ENCODE measurements around the gene DCP1B.

The DCP1B gene

DNA sequence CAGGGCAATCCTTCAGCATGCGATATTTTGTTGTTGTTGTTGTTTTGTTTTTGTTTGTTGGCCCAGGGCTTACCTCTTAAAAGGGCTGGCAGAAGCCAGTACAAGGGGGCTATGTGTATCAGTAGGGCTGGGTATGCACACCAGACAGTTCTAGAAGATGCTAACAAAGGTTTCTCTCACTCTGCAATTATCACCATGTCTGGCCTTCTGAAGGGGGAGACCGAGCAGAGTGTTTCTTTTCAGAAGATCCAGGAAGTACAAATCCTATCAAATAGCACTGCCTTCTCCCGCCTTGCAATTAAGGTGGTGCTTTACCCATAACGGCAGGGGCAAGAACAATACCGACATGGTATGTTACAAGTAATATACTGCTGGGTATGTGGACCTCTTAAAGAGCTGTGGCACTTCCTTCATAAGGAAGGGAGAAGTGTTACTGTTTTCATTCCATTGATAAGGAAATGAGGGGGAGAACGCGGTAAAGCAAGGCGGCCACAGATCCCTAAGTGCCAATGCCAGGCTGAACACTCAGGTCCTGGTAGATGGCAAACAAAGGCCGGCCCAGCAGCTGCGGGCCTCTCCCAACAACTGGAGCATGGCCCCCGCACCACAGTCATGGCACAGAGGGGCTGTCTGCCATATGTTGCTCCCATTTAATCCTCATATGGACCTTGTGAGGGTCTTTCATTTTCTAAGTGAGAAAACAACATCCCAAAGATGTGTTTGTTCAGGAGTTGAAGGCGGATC, 66.6 kb downstream of the DCP1B start:
- TF ChIP-seq, protein P1, sequence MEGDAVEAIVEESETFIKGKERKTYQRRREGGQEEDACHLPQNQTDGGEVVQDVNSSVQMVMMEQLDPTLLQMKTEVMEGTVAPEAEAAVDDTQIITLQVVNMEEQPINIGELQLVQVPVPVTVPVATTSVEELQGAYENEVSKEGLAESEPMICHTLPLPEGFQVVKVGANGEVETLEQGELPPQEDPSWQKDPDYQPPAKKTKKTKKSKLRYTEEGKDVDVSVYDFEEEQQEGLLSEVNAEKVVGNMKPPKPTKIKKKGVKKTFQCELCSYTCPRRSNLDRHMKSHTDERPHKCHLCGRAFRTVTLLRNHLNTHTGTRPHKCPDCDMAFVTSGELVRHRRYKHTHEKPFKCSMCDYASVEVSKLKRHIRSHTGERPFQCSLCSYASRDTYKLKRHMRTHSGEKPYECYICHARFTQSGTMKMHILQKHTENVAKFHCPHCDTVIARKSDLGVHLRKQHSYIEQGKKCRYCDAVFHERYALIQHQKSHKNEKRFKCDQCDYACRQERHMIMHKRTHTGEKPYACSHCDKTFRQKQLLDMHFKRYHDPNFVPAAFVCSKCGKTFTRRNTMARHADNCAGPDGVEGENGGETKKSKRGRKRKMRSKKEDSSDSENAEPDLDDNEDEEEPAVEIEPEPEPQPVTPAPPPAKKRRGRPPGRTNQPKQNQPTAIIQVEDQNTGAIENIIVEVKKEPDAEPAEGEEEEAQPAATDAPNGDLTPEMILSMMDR (IDR thresholded peaks at IDR 0.05; ENCODE audit: borderline replicate concordance, control extremely low read depth, extremely low read depth, insufficient read depth, missing control alignments) = no peak
- DNase-seq (ENCODE audit: low spot score) = no peak
- in situ Hi-C loops (cut with MboI; ENCODE audit: low sequenced_read_pairs, unreplicated experiment) = loop anchor here (5.0 to 10.0 kb wide), 2 partner anchors 135 to 283 kb away; no protein-coding TSS in a partner anchor

DNA sequence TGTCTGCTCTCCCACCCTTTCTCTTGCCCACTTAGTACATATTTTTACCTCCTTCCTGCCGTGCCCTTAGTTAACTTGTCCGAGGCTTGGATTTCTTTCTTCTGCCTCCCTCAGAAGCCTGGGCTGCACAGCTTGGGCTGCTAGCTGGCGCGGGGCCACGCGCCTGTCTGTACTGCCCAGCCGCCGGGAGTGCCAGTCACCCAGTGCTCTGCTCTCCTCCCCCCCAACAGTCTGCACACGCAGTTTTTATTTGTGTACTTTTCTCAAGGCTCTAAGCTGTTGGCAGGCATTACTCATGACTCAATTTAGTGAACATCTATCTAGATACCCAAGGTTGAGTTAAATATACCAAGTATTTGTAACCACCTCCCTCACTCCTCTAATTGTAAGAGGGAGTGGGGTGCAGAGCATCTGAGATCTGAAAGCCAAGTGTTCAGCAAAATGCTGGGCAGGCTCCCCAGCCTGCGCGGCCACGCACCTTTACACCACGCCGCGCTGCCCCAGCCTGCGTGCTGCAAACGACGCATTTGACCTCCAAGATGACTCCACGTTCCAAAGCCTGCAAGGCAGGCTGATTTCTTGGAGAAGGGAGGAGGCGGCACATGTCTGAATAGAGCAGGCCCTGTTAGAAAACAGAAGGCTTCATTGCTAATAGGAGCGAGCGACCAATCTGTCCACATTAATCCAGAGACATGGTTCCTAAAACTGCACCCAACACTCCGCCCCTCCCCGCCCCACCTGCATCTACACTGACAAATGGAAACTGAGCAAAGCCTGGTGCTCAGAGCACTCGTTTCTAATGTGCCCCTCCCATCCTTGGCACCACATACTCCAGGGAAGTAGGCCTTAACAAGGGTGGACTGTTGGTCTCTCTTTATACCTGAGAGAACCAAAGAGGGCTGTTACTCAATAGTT, 67.6 kb downstream of the DCP1B start:
- in situ Hi-C loops (cut with MboI; ENCODE audit: low sequenced_read_pairs, unreplicated experiment) = loop anchor here (5.0 to 10.0 kb wide), 2 partner anchors 134 to 282 kb away; no protein-coding TSS in a partner anchor
- no peak for DNase-seq (ENCODE audit: low spot score)

DNA sequence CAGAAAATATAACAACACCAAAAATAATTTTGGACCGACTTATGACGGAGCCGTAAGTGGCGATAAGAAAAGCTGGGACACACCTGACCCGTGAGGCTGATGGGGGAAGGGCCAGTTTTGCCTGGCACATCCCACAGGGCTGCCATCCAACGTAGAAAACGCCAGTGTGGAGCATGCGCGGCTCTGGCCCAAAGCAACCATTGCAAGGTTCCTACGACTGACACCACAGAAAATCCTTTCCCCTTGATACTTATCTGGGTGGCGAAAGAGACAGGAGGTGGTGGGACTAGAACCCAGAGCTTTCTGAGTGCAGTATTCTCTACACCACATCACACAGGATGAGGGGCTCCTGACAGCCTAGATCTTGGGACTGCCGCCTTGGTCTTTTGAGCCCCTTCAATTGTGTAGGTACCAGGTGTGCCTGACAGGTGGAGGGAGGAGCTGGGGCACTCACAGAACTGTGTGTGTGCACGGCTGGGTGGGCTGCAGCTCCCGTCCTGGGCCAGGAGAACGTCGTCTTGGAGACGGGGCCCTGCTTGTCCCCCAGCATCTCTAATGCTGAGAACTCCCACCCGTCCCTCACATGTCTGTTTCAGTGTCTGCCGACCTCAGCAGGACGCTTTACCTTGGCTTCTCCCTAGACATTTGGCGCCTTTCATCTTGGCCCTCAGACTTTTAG, 68.4 kb downstream of the DCP1B start:
- in situ Hi-C loops (cut with MboI; ENCODE audit: low sequenced_read_pairs, unreplicated experiment) = loop anchor here (5.0 to 10.0 kb wide), 2 partner anchors 134 to 281 kb away; no protein-coding TSS in a partner anchor
- DNase-seq (ENCODE audit: low spot score) = no peak

More for the DNA sequence above, 67.6 kb downstream of the DCP1B start:
- TF ChIP-seq, protein P1 (IDR thresholded peaks at IDR 0.05; ENCODE audit: borderline replicate concordance, control extremely low read depth, extremely low read depth, insufficient read depth, missing control alignments) = no peak

DNA sequence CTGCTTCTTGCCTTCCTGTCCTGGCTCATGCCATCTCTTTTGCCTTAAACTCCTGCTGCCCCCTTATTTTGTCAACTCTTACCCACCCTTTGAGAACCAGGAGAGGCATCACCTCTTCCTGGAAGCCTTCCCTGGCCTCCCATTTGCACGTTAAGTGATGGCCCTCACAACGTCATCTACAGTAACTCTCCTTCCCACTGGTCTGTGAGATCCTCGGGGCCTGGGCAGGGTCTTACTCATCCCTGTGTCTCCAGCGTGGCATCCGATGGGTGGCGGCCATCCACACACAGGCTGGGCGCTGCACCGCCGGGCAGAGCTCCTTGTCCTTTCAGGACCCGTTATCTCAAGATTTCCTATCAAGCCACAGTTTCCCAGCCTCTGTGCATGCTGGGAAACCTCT, 69.0 kb downstream of the DCP1B start:
- TF ChIP-seq, protein P1 (IDR thresholded peaks at IDR 0.05; ENCODE audit: borderline replicate concordance, control extremely low read depth, extremely low read depth, insufficient read depth, missing control alignments) = no peak
- DNase-seq (ENCODE audit: low spot score) = no peak
- in situ Hi-C loops (cut with MboI; ENCODE audit: low sequenced_read_pairs, unreplicated experiment) = loop anchor here (5.0 to 10.0 kb wide), 2 partner anchors 133 to 280 kb away; no protein-coding TSS in a partner anchor

More for the DNA sequence above, 68.4 kb downstream of the DCP1B start:
- TF ChIP-seq, protein P1 (IDR thresholded peaks at IDR 0.05; ENCODE audit: borderline replicate concordance, control extremely low read depth, extremely low read depth, insufficient read depth, missing control alignments) = no peak

DNA sequence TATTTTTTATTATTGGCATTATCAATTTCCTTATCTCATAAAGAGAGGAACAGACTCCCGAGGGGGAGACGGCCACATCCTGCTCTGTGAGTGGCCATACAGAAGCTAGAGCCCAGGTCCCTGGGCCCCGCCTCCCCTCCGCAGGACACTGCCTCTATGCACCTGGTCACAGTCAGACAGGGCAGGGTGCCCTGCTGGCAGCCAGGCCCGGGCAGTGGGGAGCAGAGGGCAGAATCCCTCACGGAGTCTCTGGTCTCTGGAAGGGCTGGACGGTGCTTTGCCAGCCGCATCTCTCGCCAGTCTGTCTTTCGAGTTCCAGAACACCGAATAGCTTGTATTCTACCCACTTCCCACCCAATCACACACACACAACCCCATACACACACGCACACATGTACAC, 69.4 kb downstream of the DCP1B start:
- in situ Hi-C loops (cut with MboI; ENCODE audit: low sequenced_read_pairs, unreplicated experiment) = loop anchor here (5.0 to 10.0 kb wide), 2 partner anchors 133 to 280 kb away; no protein-coding TSS in a partner anchor
- TF ChIP-seq, protein P1 (IDR thresholded peaks at IDR 0.05; ENCODE audit: borderline replicate concordance, control extremely low read depth, extremely low read depth, insufficient read depth, missing control alignments) = no peak
- DNase-seq (ENCODE audit: low spot score) = no peak

DNA sequence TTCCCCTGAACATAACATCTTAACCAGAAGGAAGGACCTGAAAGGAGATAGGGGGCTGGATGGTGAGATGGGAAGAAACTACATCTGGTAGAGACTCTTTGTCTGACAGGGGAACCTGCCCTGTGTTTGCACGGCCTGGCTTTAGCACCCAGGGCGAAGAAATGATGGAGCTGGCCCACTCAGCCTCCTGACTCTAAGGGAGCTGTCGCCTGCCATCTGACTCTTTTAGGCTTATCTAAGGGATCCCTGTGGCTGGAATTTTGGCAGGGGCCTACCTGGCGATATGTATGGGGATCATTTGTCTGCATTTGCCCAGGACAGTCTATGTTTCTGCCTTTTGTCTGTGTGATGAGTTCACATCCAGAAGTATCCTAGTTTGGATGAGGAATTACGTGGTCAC, 70.2 kb downstream of the DCP1B start:
- DNase-seq (ENCODE audit: low spot score) = peak; percentile 19
- TF ChIP-seq, protein P1 (IDR thresholded peaks at IDR 0.05; ENCODE audit: borderline replicate concordance, control extremely low read depth, extremely low read depth, insufficient read depth, missing control alignments) = no peak
- in situ Hi-C loops (cut with MboI; ENCODE audit: low sequenced_read_pairs, unreplicated experiment) = loop anchor here (10.0 kb wide), 1 partner anchor 279 kb away; no protein-coding TSS in a partner anchor
